HG03575 (cell line): Measurements from ENCODE around the gene RABIF.

Experiments used
- ATAC-seq: cut with Tn5 transposase; IDR thresholded peaks from one replicate; pipeline ENCODE4 v1.9.1; 2021; ENCODE audit not compliant: unreplicated experiment, insufficient number of reproducible peaks, low FRiP score; ENCODE audit errors: extremely low read depth

RABIF gene

DNA sequence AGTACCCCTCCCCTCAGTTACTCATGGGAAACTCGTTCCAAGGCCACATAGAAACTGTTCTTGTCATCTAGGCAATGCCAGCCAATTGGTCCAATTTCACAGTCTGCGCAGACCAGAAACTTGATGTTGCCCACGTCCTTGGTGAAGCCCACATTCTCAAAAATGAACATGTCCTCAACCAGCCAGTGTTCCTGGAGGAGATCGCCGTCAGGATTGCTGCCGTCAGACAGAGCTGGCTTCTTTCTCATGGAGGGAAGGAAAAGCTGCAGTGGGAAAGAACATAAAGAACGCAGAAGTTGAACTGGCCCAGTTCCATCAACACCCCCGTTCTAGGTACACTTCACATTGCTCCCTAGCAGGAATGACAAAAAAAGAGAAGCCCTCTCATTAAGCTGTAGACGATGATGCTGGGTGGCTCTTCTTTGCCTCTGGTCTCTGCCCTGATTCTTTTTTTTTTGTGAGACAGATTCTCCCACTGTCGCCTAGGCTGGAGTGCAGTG is 7.9 kb downstream of the RABIF start:
- ATAC-seq, result no peak

DNA sequence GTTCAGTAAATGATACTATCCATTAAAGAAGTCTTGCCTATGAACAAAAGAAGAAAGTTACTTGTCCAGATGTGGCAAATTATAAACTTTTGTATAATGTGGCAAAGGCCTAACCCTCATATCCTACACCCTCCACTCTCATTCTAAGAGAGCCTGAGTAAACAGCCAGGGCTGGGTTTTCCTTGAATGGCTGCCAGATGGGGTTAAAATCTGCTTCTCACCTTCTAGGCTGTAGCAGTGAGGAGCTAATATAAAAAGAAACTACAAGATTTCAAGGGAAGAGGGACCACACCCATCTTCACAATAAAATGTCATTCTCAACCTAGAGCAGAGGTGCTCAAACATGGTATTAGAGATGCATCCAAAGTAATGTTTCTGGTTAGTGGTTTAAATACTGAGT is 8.9 kb downstream of the RABIF start:
- no peak for ATAC-seq

DNA sequence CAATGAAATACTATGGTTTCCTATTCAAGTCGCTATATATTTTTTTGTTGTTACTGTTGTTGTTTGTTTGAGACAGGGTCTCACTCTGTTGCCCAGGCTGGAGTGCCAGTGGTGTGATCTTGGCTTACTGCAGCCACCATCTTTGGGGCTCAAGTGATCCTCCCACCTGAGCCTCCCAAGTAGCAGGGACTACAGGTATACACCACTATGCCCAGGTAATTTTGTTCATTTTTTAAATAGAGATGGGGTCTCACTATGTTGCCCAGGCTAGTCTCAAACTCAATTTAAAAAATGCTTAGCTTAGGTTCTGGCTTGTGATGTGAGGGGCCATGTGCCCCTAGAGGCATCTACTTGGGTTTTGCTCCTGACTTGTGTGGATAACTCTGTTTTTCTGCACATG is 9.8 kb downstream of the RABIF start:
- ATAC-seq, result no peak

DNA sequence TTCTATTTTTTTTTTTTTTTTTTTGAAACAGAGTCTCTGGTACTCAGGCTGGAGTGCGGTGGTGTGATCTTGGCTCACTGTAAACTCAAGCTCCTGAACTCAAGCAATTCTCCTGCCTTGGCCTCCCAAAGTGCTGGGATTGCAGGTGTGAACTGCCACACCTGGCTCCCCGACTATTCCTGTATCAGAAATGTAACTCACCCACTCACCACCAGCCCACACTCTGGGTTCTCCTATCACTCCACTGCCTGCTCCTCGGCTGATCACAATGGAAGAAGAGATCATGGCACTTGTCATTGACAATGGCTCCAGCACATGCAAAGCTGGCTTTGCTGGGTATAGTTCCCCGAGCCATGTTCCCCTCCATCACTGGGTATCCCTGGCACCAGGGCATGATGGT is 15.9 kb downstream of the RABIF start:
- no peak for ATAC-seq

DNA sequence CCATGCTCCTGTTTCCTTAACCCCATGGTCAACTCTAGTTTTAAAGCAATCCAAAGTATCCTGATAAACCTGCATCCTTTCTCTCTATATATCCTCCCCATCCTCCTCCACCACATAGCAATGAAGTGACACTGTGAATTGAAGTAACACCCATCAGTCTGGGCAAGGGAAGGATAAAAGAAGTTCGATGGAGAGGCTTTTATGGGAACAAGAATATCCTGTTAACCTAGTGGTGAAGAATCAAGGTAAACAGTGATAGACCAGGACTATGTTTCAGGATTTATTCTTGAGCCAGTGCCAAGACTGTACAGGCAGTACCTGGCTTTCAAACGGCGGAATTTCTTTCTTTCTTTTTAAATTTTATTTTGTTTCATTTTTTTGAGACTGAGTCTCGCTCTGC is 17.6 kb downstream of the RABIF start:
- no peak for ATAC-seq

DNA sequence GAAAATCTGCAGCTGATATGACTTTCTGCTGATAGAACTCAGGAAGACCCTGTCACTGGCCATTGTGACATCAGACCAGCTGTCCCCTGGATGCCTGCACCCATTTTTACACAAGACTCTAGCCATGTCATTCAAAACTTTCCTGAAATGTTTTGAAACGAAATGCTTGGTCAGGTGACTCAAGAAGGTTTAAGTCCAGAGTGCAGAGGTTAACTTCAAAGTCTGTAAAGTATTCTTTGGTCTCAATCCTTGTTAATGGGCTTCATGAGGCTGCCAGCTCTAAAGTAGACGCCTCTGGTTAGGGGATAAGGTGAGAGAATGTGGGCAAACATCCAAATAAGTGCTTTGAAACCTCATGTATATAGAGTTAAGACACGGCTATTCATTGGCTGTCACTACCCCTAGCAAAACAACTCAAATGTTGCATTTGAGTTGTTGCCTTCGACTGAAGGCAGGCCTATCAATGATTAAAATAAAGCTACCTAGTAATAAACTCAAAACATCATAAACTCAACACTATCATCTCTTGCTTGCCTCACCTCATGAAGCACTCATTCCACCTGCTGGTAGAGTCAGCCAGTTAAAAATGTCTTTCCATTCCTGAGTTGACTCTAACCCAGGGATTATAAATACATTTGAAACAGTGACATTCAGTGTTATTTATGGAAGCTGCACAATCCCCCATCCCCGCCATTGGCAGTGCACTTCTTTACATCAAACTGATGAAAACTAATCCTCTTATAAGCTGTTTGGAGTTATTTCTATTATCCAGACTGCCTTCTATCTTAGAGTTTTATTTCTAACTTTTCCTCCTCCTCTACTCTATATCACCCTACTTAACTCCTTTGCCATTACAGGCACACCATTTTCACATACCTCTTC is 26.0 kb downstream of the RABIF start:
- no peak for ATAC-seq

DNA sequence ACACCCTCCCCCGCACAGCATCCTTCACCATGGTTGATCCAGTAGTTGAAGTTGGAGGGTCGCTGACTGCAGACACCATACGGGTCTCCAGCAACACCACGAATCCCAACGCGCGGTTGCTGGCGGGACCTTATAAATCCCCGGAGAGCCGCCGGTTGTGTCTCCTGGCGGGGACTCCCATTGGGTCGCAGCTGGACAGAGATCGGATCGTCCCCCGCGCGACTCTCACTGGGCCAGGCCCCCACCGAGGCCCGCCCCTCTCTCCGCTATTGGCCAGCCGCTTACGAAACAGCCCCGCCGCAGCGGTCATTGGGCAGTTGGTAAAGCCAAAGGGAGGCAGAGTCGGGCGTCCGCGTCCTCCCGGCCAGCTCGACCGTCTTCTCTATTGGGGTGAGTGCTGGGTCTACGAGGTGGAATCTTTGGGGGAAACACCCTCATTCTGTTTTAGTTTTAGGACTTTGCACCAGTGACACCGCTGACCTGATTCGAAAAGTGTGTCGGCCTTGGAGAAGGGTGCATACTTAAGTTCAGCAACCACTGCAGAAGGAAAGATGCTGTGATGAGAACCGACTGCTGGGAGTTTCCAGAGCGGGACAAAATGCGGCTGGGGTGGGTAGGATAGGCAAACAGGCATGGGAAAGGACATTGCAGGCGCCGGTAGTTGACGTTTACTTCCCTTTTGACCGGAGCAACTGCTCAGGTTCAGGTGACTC is 27.4 kb downstream of the RABIF start:
- ATAC-seq, result no peak

DNA sequence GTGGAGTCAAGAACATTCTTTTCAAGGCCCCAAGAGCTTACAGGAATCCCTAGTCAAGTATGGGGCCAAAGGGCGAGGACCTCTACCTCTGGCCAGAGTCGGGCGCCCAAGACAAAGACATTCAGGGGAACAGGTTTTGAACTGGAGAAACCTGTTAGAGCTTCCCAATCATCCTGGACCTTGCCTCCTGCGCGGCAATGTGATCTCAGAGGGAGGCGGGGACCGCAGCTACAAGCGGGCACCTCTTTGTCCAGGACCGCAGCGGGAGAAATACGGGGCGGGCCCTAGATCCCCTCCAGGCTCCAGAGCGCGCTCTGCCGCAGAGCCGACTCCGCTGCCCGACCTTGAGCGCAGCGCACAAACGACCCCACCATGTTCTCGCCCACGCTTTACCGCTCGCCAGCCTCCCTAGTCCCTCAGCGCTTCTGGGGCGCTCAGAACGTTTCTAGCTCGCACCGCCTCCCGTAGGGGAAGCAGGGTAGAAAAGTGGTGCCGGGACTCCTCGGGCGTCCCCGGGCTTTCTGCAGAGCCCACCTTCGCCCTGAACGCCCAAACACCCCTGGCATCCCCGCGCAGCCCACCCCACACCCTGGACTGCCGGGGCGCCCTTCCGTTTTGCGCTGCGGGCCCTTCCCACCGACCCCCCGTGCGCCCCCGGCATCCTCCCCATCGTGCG is 28.1 kb downstream of the RABIF start:
- no peak for ATAC-seq

DNA sequence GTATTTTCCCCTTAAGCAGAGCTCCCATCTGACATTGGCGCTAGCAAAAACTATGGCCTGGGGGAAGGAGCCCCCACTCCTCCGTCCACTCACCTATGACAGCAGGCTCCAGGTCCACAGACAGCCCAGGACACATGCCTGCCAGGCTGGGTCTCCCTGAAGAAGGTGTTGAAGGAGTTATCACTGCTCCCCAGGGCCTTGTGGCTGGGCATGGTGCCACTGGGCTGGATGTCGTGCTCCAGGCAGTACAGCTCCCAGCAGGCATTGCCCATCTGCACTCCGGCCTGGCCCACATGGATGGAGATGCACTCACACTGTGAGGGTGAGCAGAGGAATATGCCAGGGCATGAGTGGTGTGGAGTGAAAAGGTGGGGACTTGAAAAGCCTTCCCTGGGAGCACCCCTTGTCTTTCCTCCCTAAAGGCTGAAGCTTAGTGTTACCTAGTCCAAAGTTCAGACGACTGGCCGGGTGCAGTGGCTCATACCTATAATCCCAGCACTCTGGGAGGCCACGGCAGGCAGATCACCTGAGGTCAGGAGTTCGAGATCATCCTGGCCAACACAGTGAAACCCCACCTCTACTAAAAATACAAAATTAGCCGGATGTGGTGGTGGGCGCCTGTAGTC is 30.0 kb downstream of the RABIF start:
- no peak for ATAC-seq

DNA sequence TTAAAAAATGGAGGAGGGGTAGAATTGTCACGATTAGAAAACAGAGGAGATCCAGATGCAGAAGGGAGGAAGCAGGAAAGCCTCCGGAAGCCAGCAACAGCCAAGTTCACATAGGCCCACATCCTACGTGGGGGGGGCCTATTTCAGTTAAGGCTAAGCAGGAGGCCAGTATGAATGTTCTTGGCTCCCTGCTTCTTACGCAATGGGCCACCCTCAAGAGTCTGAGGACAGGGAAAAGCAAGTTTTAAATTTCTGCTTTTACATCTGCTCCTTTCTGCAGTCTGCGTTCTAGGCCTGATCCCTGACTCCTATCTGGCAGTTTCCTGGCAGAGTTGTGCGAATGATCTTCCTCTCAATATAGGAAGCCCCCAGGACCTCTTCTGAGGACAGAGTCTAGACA is 30.6 kb downstream of the RABIF start:
- ATAC-seq, result no peak

DNA sequence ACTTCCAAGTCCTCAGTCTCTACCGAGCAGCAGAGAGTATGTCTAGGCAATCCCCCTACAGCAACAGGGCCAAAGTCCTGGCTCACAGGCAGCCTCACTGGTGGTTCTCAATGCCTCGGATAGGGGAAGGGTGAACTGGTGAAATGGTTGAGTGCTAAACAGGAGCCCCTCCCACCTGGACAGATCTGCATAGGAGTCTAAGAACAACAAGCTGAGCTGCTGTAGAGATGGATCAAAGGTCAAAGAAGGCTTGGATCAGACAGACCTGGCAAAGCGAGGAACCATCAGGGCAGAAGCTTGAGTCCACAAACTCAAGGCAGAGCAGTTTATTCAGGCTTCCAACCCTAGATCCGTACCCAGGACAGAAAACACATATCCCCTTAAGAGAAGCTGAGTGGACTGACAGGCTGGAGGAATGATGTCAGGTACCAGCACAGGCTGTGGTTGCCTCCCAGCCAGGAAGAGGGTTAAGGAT is 31.8 kb downstream of the RABIF start:
- no peak for ATAC-seq

DNA sequence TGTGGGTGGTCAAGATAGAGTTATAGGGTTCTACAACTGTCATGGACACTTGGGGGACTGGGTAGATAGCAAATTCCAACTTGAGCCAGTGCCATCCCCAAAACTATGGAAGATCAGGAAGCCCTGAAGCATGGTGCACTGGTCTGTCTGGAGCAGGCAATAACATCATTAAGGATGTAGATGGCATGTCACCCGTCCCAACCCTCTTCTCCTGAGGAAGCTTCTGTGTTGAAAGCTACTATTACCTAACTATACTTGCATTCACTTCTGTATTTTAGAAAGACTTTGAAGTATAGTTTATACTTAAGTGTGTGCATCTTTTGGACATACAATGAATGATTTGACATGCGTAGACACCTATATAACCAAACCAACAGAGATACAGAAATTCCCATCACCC is 32.9 kb downstream of the RABIF start:
- no peak for ATAC-seq

DNA sequence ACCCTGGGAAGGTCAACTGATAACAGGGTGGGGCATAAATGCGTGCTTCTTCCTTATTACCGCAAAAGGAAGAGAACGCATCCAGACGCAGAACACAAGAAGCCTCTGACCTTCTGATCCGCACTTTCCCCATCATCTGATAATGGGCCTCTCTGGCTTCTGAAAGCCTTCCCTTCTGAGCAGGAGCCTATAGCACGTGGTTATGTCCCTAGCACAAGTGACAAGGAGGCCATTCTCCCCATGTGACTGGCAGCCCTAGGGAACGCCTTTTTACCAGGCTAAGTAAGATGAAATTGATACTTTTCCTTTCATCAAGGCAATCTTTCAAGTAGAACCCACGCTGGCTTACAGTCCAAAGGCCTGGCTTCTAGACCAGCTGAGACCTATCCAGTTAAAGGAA is 34.2 kb downstream of the RABIF start:
- ATAC-seq, result no peak

DNA sequence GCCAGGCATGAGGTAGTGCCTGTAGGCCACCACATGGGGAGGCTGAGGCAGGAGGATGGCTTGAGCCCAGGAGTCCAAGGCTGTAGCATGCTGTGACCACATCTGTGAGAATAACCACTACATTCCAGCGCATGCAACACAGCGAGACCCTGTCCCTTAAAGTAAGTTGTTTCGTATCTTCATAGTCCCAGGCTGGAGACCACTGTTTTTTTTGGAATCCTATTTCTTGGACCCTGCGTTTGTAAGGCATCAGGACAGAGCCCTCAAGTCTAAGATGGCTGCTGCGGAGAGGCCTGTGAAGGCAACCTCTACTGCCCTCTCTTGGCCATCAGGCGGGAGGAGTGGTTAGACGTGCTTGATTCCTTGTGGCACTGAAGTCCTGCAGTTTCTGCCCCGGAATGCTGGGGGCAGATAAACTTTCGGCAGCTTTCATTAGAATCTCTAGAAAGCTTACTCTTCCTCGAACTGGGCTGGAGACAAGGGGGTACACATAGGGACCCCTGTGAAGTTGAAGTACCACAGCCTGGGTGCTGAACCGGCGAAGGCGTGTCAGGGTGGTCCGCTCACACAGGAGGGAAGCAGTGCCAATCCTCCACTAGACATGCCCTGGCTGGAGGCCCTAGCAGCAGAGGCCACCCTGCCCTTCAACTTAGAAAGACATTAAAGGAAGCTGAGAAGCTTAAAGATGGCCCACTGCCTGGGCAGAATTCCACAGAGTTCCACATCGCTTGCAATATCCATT is 36.6 kb downstream of the RABIF start:
- no peak for ATAC-seq

DNA sequence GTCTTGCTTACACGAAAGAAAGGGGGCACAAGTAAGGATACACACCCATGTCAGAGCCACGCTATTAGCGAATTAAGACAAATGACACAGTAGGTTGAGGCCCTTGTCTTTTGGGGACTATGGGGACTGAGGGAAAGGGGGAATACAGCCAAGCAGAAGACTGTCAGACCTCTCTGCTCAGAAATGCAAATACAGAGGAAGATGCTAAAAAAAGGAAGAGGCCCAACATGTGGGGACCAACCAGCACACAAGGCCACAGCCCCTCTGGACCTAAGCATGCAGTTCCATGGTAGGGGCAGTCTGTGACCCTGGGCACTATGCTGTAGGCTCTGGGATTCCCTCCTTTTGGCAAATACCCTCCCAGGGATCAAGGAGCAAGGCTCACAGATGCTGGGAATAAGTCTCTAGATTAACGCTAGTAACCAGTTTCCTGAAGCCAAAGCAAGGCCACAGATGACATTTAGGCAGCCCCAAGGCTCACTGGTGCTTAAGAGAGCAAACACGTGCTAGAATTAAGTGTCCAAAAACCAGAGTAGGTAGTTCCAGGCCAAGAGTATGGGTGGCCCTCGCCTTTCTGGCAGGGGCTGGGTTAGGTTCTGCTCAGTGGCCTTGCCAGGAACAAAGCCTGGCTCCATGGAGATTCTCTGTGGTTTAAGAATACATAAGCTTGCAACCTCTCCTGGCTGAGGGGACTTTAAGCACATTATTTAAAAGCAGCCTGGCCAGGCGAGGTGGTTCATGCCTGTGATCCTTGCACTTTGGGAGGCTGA is 38.2 kb downstream of the RABIF start:
- no peak for ATAC-seq

DNA sequence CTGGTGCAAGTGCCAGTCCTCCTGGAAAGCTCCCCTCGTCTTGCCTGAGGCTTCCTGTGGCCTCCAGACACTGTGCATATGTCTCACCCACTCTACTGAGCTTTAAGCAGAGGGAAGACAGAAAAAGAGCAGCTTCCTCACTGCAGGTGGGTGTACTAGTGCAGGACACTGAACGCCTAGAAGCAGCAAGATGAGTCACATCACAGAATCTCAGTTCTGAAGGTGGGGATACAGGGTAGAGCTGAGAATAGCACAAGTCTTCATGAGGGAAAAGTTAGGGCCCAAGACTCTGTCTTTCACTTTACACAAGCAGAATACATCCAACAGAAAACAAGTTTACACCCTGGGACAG is 40.8 kb downstream of the RABIF start:
- ATAC-seq, result no peak

DNA sequence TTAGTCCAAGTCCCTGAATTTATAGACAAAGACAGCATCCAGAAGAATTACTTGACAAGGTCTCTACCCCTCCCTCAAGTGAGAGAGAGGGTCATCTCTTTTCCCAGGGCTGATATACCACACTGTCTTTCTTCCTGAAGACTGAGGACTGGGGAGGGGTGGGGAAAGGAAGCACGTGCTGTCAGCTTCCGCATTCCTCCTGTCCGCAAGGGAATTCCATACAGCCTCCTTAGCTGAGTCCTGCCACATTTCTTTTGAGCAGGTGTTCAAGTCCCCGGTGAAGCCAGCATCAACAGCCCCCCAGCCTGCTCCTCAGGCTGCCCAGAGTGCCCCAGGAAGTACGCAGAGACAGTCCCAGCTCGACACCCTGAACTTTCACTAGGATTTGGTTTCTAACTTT is 44.0 kb downstream of the RABIF start:
- ATAC-seq, result no peak

DNA sequence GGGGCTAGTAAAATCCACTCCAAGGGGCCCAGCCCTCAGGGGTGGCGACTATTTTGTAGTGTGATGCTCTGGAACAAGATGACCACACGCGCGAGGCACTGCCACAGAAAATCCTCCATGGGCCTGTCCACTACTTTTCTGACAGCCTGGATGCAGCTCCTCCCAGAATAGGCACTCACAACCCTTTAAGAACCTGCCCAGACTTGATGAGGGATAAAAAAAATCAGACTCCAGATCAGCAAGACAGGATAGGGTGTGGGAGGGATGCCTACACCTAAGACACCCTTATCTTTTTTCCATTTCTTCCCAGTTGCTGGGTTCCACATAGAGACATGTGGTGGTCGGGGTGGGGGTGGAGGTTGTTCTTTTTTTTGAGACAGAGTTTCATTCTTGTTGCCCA is 44.7 kb downstream of the RABIF start:
- ATAC-seq, result no peak
